ENCODE results near the gene SLC22A17. TPM values are rescaled to one million over a fixed set of nuclear protein-coding genes. Genes with fewer than 3 reads are reported as not detected.

SLC22A17 gene
- total and polyA plus RNA-seq, 2 of the 8 experiments (the other 6 are each of a cell fraction or from before 2014, with no cell fraction given), result 43.0 to 49.0 TPM

- TF ChIP-seq MAX (IDR thresholded peaks at IDR 0.05), result no peak
- TF ChIP-seq RXRA (IDR thresholded peaks at IDR 0.05; ENCODE audit: insufficient read depth, low read depth, low read length), result no peak
- no peak for TF ChIP-seq KDM1A (IDR thresholded peaks at IDR 0.05; ENCODE audit: borderline replicate concordance, low read length)
Measured at GRCh38 chr14:23319746-23320583, 32.7 kb downstream of the SLC22A17 start (continued).

Measured in H1 (cell line).